Uterus (tissue), 4 donors: ENCODE results near the gene CNTFR. TPM values are rescaled to one million over a fixed set of nuclear protein-coding genes. Genes with fewer than 3 reads are reported as not detected.

Source experiments
- DNase-seq, 2 donors: peaks; one replicate each; pipeline ENCODE4 v3.0.0-alpha.2; 2019 to 2020
- H3K27ac ChIP-seq, 2 donors: fragments of 200-600 bp; sonication (generic); 1 replicate in 1 of 2; 2 replicates in 1 of 2; pipeline ENCODE4 v1.5.1; 2016 to 2018
- H3K27me3 ChIP-seq, 2 donors: fragments of 200-600 bp; sonication (generic); one replicate each; pipeline ENCODE4 v1.5.1; 2018 to 2019; ENCODE audit warnings: control low read depth in 1 of 2
- H3K36me3 ChIP-seq, 2 donors: fragments of 200-600 bp; sonication (generic); one replicate each; pipeline ENCODE4 v1.5.1; 2019; ENCODE audit warnings: control low read depth in 1 of 2
- H3K4me1 ChIP-seq, 2 donors: fragments of 200-600 bp; sonication (generic); one replicate each; pipeline ENCODE4 v1.5.1; 2018 to 2019; ENCODE audit warnings: control low read depth in 1 of 2
- H3K4me3 ChIP-seq, 2 donors: fragments of 200-600 bp; sonication (generic); 1 replicate in 1 of 2; 2 replicates in 1 of 2; pipeline ENCODE4 v1.5.1; 2018 to 2019; ENCODE audit warnings: mild to moderate bottlenecking in 1 of 2
- H3K9me3 ChIP-seq, 2 donors: fragments of 200-600 bp; sonication (generic); one replicate each; pipeline ENCODE4 v1.5.1; 2019; ENCODE audit warnings: control low read depth in 1 of 2
- POLR2A ChIP-seq, 2 donors: fragments of 450-650 bp; IDR thresholded peaks; one replicate each; pipeline ENCODE4 v1.6.1; 2016; ENCODE audit warnings: antibody characterized with exemption in 2 of 2, mild to moderate bottlenecking in 1 of 2, moderate library complexity in 1 of 2
- intact Hi-C: fragments of 100-400 bp; cut with DNase I; formaldehyde crosslinking; loops from one replicate; pipeline ENCODE4 v1.15.1; 2023; ENCODE audit warnings: low total_unique reads
- total RNA-seq, 4 donors: library from RNA; depleted of rRNA in 3 of 4; stranded (reverse); fragments of >200 nt in 3 of 4; gene quantifications; one replicate each; pipeline versions ENCODE4 v1.1.0 to v1.2.4, GENCODE V29; 2014 to 2023
- TF ChIP-seq, protein P1 (sequence below), 4 experiments: fragments of 200-600 bp in 2 of 4; fragments of 450-650 bp in 2 of 4; sonication (generic) in 2 of 4; IDR thresholded peaks; one replicate each; pipeline ENCODE4 v1.5.1; 2016 to 2019; ENCODE audit warnings: antibody characterized with exemption in 4 of 4, mild to moderate bottlenecking in 2 of 4, moderate library complexity in 1 of 4
- donor health status: DM: yes; HTN: yes; CAD: no.

The CNTFR gene
- total RNA-seq, 4 donors from 2014 or later = 0.59 to 14.7 (median 6.6) TPM; not detected in 1

DNA sequence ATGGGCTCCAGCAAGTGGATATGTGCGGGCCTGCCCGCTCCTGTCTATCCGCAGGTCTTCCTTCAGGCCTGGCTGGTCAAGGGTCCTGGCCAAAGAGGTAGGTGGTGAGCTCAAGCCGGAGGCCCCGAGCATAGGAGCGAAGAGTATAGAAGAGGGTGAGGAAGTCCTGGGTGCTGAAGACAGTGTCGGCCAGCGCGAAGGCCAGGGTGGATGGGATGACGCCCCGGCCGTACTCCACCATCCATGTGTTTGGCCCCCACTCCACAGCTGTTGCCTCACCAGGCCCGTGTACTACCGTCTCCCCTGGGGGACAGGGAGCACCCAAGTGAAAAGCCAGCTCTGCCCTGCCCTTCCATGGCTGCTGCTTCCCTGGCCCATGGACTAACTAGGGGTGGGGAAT lies 46.0 kb upstream of the CNTFR start:
- H3K27me3 ChIP-seq = no peaks in the 10 kb centered on the region
- H3K27ac ChIP-seq = no peak overlapping the region
- no peaks in the 10 kb centered on the region for H3K36me3 ChIP-seq
- DNase-seq = no peak
- H3K4me3 ChIP-seq = no peak overlapping the region
- intact Hi-C loops = no loop called here
- no peaks in the 10 kb centered on the region for H3K4me1 ChIP-seq
- TF ChIP-seq POLR2A (IDR thresholded peaks at IDR 0.05) = no peak
- TF ChIP-seq, protein P1, sequence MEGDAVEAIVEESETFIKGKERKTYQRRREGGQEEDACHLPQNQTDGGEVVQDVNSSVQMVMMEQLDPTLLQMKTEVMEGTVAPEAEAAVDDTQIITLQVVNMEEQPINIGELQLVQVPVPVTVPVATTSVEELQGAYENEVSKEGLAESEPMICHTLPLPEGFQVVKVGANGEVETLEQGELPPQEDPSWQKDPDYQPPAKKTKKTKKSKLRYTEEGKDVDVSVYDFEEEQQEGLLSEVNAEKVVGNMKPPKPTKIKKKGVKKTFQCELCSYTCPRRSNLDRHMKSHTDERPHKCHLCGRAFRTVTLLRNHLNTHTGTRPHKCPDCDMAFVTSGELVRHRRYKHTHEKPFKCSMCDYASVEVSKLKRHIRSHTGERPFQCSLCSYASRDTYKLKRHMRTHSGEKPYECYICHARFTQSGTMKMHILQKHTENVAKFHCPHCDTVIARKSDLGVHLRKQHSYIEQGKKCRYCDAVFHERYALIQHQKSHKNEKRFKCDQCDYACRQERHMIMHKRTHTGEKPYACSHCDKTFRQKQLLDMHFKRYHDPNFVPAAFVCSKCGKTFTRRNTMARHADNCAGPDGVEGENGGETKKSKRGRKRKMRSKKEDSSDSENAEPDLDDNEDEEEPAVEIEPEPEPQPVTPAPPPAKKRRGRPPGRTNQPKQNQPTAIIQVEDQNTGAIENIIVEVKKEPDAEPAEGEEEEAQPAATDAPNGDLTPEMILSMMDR (IDR thresholded peaks at IDR 0.05) = no peak
- no peaks in the 10 kb centered on the region for H3K9me3 ChIP-seq

DNA sequence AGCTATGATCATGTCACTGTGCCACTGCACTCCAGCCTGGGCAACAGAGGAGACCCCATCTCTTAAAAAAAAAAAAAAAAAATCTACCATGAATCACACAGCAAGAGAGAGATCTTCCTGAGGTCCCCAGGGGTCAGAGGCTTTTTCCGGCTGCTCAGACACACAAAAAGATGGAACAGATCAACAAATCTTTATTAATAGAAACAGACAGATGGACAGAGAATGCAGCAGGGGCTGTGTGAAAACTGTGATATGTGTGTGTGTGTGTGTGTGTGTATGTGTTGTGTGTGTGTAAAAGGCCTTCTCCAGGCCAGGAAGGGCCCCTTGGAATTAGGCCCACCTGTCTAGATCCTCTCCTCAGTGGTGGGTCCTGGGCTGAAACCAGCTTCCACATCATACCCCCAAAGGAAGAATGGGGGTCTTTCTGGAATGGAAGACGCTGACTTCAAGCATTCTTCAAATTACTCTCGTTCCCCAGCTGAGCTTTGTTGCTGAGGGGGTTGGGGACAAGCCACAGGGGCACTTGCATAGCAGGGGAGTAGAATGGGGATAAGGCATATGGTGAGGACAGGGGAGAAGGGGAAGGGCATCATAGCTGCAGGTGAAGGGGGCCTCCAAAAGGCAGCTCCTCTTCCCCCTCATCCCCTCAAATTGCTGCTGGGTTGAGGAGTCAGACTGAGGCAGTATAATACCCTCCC lies 45.2 kb upstream of the CNTFR start:
- intact Hi-C loops = no loop called here
- Histone ChIP-seq H3K27ac (no peak overlapping the region), H3K27me3 (peaks cover 0 to 1% of the 10 kb centered on the region in 2 donors), H3K4me3 (no peak overlapping the region), H3K9me3 (no peaks in the 10 kb centered on the region), H3K4me1 (no peaks in the 10 kb centered on the region), H3K36me3 (no peaks in the 10 kb centered on the region)
- DNase-seq = no peak
- TF ChIP-seq, protein P1 (IDR thresholded peaks at IDR 0.05) = no peak
- no peak for TF ChIP-seq POLR2A (IDR thresholded peaks at IDR 0.05)

DNA sequence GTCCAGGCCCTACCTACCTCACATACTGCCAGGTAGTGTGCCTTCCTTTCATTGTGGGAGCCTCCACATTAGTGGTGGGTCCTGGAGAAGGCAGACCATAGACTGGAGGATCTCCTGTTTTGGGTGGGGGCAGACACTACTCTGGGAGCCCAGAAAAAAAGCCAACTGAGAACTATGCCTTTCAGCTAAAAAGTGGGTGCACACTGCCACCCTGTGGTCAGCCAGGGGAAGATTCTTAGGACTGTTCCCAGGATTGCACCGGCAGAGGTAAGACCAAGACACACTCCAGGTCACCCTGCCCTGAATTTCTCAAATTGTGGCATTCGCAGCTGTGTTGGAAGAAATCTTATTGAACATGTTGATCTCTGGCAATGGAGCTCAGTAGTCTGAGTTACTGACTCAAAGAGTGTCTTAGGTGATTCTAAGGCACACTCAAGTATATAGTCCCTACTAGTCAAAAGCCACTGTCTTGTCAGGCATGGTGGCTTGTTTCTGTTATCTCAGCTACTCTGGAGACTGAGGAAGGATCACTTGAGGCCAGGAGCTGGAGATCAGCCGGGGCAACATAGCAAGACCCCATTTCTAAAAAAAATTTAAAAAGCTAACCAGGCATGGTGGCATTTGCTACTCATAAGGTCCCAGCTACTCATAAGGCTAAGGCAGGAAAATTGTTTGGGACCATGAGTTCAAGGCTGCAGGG lies 44.5 kb upstream of the CNTFR start:
- Histone ChIP-seq H3K36me3 (no peaks in the 10 kb centered on the region), H3K9me3 (no peaks in the 10 kb centered on the region), H3K4me3 (no peak overlapping the region), H3K27ac (no peak overlapping the region), H3K4me1 (no peaks in the 10 kb centered on the region), H3K27me3 (peaks cover 0 to 7% of the 10 kb centered on the region in 2 donors)
- intact Hi-C loops = no loop called here
- DNase-seq = peak; percentile 52 to 68
- no peak for TF ChIP-seq POLR2A (IDR thresholded peaks at IDR 0.05)
- TF ChIP-seq, protein P1 (IDR thresholded peaks at IDR 0.05) = peak; percentile 69 to 87 (median 83)

DNA sequence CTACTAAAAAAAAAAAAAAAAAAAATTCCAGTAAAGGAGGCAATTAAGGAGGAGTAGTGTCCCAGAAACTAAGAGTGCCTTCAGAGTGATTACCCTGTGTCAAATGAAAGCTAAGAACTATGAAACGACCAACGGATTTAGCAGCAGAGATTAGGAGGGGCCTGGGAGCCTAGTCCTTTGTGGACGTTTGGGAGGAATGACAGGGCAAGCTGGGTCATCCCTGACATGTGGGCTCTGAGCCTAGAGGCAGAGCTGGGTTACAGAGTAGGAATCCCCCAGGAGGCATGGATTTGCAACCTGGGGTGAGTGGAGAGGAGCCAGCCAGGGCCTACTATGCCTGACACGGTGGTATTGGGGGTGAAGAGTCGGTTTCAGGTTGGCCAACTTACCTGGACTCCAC lies 43.6 kb upstream of the CNTFR start:
- intact Hi-C loops = no loop called here
- no peak overlapping the region for H3K27ac ChIP-seq
- peaks cover 0 to 4% of the 10 kb centered on the region in 2 donors for H3K4me1 ChIP-seq
- TF ChIP-seq, protein P1 (IDR thresholded peaks at IDR 0.05) = no peak
- no peak for TF ChIP-seq POLR2A (IDR thresholded peaks at IDR 0.05)
- H3K27me3 ChIP-seq = peaks cover 6 to 11% of the 10 kb centered on the region in 2 donors
- no peaks in the 10 kb centered on the region for H3K36me3 ChIP-seq
- DNase-seq = no peak
- H3K9me3 ChIP-seq = no peaks in the 10 kb centered on the region
- H3K4me3 ChIP-seq = no peak overlapping the region
